Glomerular endothelial cell (primary cell): ENCODE data around the gene NLRP3. TPM values are rescaled to one million over a fixed set of nuclear protein-coding genes. Genes with fewer than 3 reads are reported as not detected.
"Not testable (repeated sequence)": the region's sequence is repeated elsewhere in the genome, so short reads cannot be mapped to it uniquely, and the experiment has no call there.

Source experiments
- DNase-seq: peaks from one replicate; pipeline ENCODE4 v3.0.0-alpha.2; 2011; ENCODE audit warnings: low read depth, low spot score; ENCODE audit errors: extremely low read depth
- total RNA-seq: library from RNA; depleted of rRNA; stranded (reverse); fragments of >200 nt; gene quantifications from 2 replicates; pipeline ENCODE4 v1.2.3, GENCODE V29; 2015

NLRP3 gene
- total RNA-seq, 1 donor from 2014 or later = 0.58 TPM

- DNase-seq = peak; percentile 14
These were observed 25.7 kb upstream of the NLRP3 start for GRCh38 chr1:247390116-247390791.

- no peak for DNase-seq
These were observed 25.0 kb upstream of the NLRP3 start for GRCh38 chr1:247390996-247391395.

DNA sequence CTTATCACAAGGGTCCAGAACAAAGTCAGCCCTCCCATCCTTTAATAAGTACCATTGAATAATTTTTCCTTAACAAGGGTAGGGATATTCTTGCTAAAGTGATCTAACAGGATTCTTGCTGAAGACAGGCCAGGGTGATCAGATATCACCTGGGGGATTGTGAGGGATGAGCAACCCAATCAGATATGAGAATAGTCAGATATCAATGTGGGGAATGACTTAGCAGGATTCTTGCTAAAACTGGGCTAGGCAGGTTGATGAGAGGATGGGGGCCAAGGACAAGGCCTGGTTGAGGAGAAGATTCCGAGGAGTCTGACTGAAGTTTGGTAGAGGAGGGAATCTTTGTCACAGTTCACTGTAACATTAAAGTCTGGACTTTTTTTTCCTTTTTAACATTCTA, 23.9 kb upstream of the NLRP3 start:
- no peak for DNase-seq

DNA sequence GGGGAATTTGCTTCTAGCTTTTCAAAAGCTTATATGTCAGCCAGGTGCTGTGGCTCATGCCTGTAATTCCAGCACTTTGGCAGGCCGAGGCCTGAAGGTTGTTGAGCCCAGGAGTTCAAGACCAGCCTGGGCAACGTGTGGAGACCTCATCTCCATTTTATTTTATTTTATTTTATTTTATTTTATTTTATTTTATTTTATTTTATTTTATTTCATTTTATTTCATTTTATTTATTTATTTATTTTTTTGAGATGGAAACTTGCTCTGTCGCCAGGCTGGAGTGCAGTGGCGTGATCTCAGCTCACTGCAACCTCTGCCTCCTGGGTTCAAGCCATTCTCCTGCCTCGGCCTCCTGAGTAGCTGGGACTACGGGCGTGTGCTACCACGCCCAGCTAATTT, 20.9 kb upstream of the NLRP3 start:
- not testable (repeated sequence) for DNase-seq

GRCh38 chr1:247400685-247401084, 15.3 kb upstream of the NLRP3 start:
- no peak for DNase-seq

- DNase-seq = no peak
These were observed 14.5 kb upstream of the NLRP3 start for GRCh38 chr1:247401310-247402119.

DNA sequence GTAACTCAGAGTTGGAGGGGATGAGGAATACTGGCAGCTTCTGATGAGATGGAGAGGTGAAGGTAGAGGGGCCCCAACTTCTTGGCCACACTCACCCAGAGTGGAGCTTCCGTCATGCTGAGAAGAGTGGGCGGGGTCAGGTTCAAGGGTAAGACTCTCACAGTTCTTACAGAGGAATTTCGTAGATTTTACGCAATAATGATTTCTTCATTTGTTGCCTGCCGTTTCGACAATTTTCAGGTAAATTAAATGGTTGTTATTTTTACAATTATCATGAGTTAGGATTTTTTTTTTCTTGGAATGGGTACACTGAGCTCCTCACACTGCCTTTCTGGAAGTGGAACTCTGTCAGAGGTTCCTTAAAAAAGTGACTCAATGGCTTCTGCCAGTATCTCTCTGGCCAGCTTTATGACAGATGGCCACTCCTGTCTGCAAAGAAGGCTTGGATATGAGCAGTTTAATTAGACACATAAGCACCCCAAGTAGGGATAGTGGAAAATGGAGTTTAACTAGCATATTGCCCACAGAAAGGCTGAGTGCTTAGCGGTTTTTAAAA, 13.8 kb upstream of the NLRP3 start:
- no peak for DNase-seq

GRCh38 chr1:247406014-247406656, 9.8 kb upstream of the NLRP3 start:
- DNase-seq = no peak

GRCh38 chr1:247407180-247407616, 8.8 kb upstream of the NLRP3 start:
- DNase-seq = no peak

GRCh38 chr1:247408100-247408499, 7.9 kb upstream of the NLRP3 start:
- no peak for DNase-seq

GRCh38 chr1:247409869-247410544, 6.0 kb upstream of the NLRP3 start:
- DNase-seq = no peak

GRCh38 chr1:247411621-247412327, 4.2 kb upstream of the NLRP3 start:
- no peak for DNase-seq

DNA sequence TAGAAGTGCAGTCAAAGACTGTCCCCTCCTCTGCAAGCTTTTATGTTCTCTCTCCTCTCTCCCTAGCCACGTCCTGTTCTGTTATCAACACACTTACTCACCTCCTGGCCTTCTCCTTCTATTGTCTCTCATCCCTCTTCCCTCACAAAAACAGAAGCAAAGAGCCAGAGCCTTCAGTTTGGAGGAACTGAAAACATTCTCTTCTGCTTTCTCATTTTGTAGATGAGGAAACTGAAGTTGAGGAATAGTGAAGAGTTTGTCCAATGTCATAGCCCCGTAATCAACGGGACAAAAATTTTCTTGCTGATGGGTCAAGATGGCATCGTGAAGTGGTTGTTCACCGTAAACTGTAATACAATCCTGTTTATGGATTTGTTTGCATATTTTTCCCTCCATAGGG, 1.9 kb downstream of the NLRP3 start:
- no peak for DNase-seq

GRCh38 chr1:247419336-247419735, 3.4 kb downstream of the NLRP3 start:
- no peak for DNase-seq

DNA sequence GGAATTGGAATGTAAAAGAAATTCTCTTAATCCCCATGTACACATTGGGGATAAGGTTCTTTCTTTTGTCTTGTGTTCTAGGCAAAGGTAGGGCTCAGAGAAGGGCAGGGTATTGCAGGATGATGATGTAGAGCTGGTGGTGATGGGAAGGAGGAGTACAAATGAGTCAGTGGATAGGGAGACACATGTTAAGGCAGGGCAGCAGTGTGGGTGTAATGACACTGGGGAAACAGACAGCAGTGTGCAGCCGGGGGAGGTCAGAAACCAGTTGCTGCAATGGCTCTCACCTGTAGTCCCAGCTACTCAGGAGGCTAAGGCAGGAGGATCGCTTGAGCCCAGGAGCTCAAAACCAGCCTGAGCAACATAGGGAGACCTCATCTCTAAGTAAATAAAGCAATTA, 5.1 kb downstream of the NLRP3 start:
- DNase-seq = no peak

DNA sequence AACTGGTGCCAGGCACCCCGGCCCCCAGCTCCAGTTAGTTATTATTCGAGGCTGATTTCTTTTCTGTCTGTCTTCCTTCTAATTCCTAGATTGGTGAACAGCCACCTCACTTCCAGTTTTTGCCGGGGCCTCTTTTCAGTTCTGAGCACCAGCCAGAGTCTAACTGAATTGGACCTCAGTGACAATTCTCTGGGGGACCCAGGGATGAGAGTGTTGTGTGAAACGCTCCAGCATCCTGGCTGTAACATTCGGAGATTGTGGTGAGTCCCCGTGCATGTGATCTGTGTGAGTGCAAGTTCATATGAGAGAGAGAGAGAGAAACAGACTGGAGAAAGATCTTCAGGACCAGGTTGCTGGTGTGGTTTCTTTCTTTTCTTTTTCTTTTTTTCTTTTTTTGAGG, 13.5 kb downstream of the NLRP3 start:
- no peak for DNase-seq

DNA sequence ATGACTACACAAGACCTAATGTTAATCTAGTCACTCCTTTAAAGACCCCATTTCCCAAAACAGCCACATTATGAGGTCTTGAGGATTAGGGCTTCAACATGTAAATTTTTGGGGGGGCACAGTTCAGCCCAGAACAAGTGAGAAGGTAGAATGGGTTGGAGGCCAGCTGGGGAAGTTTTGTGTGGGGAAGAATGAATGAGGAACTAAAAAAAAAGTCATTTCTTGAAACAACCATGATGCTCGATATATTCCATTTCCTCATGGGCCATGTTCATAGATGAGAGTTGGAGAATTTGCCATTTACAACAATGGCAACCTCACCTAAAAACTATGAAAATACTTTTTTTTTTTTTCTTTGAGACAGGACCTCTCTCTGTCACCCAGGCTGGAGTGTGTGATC, 14.5 kb downstream of the NLRP3 start:
- no peak for DNase-seq

- DNase-seq = no peak
These were observed 15.7 kb downstream of the NLRP3 start for GRCh38 chr1:247431643-247432042.

- DNase-seq = no peak
These were observed 18.0 kb downstream of the NLRP3 start for GRCh38 chr1:247434005-247434404.

DNA sequence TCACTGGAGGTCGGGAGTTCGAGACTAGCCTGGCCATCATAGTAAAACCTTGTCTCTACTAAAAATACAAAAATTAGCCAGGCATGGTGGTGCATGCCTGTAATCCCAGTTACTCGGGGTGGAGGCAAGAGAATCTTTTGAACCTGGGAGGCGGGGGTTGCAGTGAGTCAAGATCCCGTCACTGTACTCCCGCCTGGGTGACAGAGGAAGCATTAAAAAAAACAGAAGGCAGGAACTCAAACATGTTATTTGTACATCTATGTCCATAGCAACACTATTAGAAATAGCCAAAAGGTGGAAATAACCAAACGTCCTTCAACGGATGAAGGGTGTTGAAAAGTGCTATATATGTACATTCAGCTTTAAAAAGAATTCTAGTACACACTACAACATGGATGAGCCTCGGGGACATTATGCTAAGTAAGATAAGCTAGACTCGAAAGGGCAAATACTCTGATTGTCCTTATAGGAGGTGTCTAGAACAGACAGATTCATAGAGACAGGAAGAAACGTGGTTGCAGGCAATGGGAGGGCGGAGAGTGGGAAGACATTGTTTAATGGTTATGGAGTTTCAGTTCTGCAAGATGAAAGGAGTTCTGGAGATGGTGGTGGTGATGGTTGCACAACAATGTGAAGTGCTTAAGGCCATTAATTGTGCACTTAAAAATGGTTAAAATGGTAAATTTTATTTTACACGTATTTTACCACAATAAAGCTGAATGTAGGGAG, 19.2 kb downstream of the NLRP3 start:
- no peak for DNase-seq
